Stimulated activated naive CD8-positive, alpha-beta T cell treated with anti-CD3 and anti-CD28 coated beads, Interleukin-15, amount 100 ng/mL, for 72 hours (primary cell): ENCODE data around the gene PGA4.
"Not testable (repeated sequence)": the region's sequence is repeated elsewhere in the genome, so short reads cannot be mapped to it uniquely, and the experiment has no call there.

ENCODE experiments used
- ATAC-seq: fragments of 150-1000 bp; cut with Tn5 transposase; 2 replicates; pipeline ENCODE4 v1.10.0; 2021; ENCODE audit warnings: mild to moderate bottlenecking, moderate library complexity
- DNase-seq, 2 donors: peaks; one replicate each; pipeline ENCODE4 v3.0.0; 2021 to 2022
- H3K27ac Mint-ChIP-seq, 2 donors: one replicate each; pipeline ENCODE4 v1.8.0; 2022; ENCODE audit warnings: mild to moderate bottlenecking in 2 of 2, mixed read lengths in 2 of 2, moderate library complexity in 2 of 2
- H3K27me3 Mint-ChIP-seq: one replicate; pipeline ENCODE4 v1.8.0; 2022; ENCODE audit warnings: mixed read lengths
- H3K4me1 Mint-ChIP-seq: one replicate; pipeline ENCODE4 v1.8.0; 2022; ENCODE audit warnings: mild to moderate bottlenecking, mixed read lengths
- H3K4me3 Mint-ChIP-seq, 2 donors: one replicate each; pipeline ENCODE4 v1.8.0; 2022; ENCODE audit warnings: mild to moderate bottlenecking in 2 of 2, mixed read lengths in 2 of 2, moderate library complexity in 1 of 2
- H3K9me3 Mint-ChIP-seq, 2 donors: one replicate each; pipeline ENCODE4 v1.8.0; 2022; ENCODE audit warnings: mixed read lengths in 2 of 2

Gene PGA4

DNA sequence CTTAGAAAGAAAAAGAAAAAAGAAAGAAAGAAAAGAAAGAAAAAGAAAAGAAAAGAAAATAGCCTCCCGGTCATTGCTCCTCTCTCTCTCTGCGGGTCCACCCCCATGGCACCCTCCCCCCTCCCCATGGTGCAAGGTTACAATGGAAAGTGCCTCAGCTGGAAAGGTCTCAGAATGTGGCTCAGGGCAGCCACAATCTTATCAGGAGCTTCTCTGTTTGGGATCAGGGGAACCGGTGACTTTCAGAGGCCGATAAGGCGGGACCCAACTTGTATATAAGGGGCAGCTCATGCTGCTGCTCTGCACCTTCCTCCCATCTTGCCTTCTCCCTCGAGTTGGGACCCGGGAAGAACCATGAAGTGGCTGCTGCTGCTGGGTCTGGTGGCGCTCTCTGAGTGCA is at the start of gene PGA4:
Gene PGA4, plus strand, starts transcription at position 301 of the 400 bp plus-strand sequence. Its CDS starts 54 bp downstream, at position 355.
- H3K9me3 Mint-ChIP-seq, H3K27me3 Mint-ChIP-seq, DNase-seq, H3K4me1 Mint-ChIP-seq, H3K27ac Mint-ChIP-seq, ATAC-seq, H3K4me3 Mint-ChIP-seq: not testable (repeated sequence)

DNA sequence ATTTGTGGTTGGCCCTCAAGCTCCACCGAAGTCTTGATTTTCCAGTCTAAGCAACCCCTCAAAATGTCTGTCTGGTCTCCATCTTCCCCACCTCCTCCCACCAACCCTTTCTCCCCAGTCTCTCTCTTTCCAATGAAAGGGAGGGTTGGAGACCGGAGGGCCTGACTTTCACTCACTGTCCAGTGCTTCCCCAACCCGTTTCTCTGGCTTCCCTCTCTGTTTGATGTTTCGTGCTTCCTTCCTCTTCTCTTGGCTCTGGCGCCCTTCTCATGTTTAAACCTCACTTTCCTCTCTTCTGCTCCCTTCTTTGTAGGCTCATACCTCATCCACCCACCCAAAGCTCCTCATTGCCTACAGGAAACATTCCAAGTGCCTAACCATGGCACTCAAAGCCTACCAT is 49.8 kb upstream of the PGA4 start:
- ATAC-seq: no peak
- Mint-ChIP-seq H3K9me3 (peaks cover 15 to 21% of the 10 kb centered on the region in 2 donors), H3K4me3 (no peak overlapping the region), H3K27me3 (no peaks in the 10 kb centered on the region), H3K4me1 (peaks cover 33% of the 10 kb centered on the region), H3K27ac (peak overlapping the region; percentile 38 to 83)
- no peak for DNase-seq

DNA sequence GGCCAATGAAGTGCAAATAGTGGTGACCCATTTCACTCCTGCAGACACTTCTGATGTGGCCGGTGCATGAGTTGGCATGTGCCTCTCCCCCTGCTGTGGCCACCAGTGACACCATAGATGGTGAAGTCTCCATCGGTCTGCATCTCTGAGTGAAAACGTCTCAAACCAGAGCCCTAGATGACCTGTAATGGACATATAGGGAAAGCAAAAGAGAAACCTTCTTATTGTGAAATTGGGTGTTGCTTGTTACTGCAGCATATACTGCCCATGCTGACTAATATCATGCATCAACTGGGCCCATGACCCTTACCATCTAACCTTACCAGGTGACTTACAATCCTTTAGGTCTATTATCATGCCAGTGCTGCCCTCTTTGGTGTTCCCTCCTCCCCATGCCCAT is 49.3 kb upstream of the PGA4 start:
- Mint-ChIP-seq H3K27me3 (no peaks in the 10 kb centered on the region), H3K4me1 (peaks cover 28% of the 10 kb centered on the region), H3K27ac (peak overlapping the region in 1 of 2 donors; percentile 73), H3K4me3 (no peak overlapping the region), H3K9me3 (peaks cover 15 to 21% of the 10 kb centered on the region in 2 donors)
- ATAC-seq: no peak
- DNase-seq: no peak

DNA sequence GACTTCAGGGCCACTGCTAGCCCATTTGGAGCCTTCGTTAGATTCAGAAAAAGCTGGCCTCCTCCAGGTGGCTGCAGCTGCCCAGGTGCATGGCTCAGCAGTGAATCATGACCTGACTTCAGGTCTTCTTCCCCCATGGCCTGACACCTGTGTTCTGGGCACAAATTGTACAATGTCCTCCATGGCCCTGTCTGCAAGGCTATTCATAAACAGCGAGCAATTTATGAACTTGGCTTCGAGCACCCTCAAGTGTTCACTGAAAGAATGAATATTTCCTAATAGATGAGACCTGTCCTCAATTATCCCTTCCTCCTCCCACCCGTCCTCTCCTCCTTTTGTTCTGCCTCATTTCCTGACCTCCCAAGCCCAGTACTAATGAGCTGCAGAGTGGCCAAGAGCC is 48.7 kb upstream of the PGA4 start:
- ATAC-seq (no peak), DNase-seq (no peak)
- H3K4me3 Mint-ChIP-seq: no peak overlapping the region
- peaks cover 24% of the 10 kb centered on the region for H3K4me1 Mint-ChIP-seq
- no peak overlapping the region for H3K27ac Mint-ChIP-seq
- peaks cover 15 to 21% of the 10 kb centered on the region in 2 donors for H3K9me3 Mint-ChIP-seq
- no peaks in the 10 kb centered on the region for H3K27me3 Mint-ChIP-seq

DNA sequence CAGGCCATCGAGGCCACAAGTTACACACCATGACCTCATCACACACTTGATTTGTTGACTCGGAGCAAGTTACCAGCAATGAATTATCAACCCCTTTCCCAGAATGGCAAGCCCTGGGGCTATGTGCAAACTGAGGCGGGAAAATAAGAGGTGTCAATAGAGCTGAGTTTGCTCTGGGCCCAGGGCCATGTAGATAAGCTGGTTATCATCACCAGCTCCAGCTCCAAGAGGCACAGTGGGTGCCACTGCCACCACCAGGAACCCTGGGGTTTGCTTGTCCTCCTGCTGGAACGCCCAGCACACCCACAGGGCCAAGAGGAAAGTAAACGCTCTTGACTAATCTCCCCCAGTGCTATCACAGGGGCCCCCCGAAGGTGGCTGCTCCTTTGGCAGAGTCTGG is 47.9 kb upstream of the PGA4 start:
- H3K27me3 Mint-ChIP-seq: no peaks in the 10 kb centered on the region
- H3K4me3 Mint-ChIP-seq: no peak overlapping the region
- no peak for DNase-seq
- ATAC-seq: no peak
- peaks cover 15 to 21% of the 10 kb centered on the region in 2 donors for H3K9me3 Mint-ChIP-seq
- no peak overlapping the region for H3K27ac Mint-ChIP-seq
- H3K4me1 Mint-ChIP-seq: peaks cover 24% of the 10 kb centered on the region

DNA sequence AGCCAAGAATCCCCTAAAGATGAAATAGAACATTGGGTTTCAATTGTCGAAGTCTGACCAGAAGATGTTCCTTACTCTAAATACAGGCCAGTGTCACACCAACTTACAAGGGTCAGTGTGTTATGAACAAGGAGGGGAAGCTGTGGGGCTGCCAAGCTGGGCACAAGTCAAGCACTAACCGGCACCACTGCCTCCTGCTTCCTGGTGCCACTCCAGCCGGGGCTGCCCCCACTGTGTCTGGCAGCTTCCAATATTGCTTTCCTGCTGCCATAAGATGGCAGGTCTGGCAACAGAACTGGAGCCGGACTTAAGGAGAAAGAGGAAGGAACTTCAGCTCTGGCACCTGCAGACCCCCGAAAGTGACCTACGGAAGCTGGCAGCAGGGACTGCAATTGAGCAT is 47.2 kb upstream of the PGA4 start:
- no peaks in the 10 kb centered on the region for H3K27me3 Mint-ChIP-seq
- H3K27ac Mint-ChIP-seq: no peak overlapping the region
- H3K9me3 Mint-ChIP-seq: peaks cover 15 to 21% of the 10 kb centered on the region in 2 donors
- ATAC-seq: no peak
- no peak overlapping the region for H3K4me3 Mint-ChIP-seq
- no peak for DNase-seq
- peaks cover 24% of the 10 kb centered on the region for H3K4me1 Mint-ChIP-seq

DNA sequence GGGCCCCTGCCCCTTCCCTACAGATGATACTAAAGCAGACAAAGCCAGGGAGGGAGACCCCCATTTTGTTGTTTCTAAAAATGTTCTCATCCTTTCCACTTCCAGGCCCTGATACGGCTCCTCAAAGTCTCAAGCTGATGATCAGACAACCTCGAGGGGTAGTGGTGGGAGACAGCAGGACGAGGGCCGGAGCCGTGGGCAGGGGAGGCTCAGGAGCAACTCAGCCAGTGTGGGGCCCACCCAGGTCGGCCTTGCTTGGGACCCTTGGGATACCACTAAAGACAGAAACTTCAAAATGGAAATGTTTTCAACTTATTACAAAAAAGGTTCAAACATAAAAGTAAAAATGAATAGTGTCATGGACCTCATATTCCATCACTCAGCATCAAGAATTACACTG is 45.7 kb upstream of the PGA4 start:
- Mint-ChIP-seq H3K27ac (no peak overlapping the region), H3K9me3 (peaks cover 15 to 21% of the 10 kb centered on the region in 2 donors), H3K4me3 (no peak overlapping the region), H3K4me1 (peaks cover 20% of the 10 kb centered on the region), H3K27me3 (no peaks in the 10 kb centered on the region)
- no peak for ATAC-seq
- DNase-seq: no peak

DNA sequence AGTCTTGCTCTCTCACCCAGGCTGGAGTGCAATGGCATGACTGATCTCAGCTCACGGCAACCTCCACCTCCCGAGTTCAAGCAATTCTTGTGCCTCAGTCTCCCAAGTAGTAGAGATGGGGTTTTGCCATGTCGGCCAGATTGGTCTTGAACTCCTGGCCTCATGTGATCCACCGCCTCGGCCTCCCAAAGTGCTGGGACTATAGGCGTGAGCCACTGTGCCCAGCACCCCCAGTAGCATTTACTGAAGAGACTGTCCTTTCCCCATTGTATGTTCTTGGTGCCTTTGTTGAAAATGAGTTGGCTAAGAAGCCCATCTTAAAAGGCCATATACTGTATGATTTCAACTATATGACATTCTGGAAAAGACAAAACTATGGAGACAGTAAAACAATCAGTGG is 41.9 kb upstream of the PGA4 start:
- not testable (repeated sequence) for H3K27ac Mint-ChIP-seq, DNase-seq, H3K9me3 Mint-ChIP-seq, ATAC-seq, H3K27me3 Mint-ChIP-seq, H3K4me3 Mint-ChIP-seq, H3K4me1 Mint-ChIP-seq

DNA sequence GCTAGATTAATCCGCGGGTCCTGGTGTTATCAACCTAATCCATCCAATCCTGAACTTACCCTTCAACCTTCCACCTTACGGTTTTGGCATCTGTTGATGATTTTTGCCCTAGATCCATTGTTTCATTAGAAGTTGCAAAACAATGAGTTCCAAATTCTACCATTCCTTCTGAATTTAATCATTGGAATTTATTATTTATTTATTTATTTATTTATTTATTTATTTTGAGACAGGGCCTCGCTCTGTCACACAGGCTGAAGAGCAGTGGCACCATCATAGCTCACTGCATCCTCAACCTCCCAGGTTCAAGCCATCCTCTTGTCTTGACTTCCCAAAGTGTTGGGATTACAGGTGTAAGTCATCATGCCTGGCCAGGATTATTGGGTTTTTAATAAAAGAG is 40.7 kb upstream of the PGA4 start:
- H3K4me1 Mint-ChIP-seq: no peaks in the 10 kb centered on the region
- H3K27ac Mint-ChIP-seq: no peak overlapping the region
- DNase-seq (no peak), ATAC-seq (no peak)
- H3K27me3 Mint-ChIP-seq: no peaks in the 10 kb centered on the region
- H3K4me3 Mint-ChIP-seq: no peak overlapping the region
- no peaks in the 10 kb centered on the region for H3K9me3 Mint-ChIP-seq

DNA sequence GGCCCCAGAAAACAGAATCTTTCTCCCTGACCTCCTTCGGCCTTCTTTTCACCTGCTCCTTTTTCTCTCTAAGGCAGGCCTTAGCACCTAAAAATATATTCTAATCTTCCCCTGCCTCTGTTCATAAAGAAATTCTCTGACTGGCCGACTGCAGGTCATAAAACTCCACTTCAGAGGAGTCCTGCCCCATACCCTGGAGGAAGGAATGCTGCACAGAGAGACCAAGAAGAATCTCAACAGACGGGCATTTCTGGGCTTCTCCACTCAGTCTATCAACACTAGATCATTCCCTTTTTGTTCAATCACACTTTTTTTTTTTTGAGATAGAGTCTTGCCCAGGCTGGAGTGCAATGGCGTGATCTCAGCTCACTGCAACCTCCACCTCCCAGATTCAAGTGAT is 38.5 kb upstream of the PGA4 start:
- Mint-ChIP-seq H3K4me1 (peaks cover 6% of the 10 kb centered on the region), H3K9me3 (no peaks in the 10 kb centered on the region), H3K27me3 (no peaks in the 10 kb centered on the region), H3K4me3 (no peak overlapping the region), H3K27ac (no peak overlapping the region)
- ATAC-seq (no peak), DNase-seq (no peak)

DNA sequence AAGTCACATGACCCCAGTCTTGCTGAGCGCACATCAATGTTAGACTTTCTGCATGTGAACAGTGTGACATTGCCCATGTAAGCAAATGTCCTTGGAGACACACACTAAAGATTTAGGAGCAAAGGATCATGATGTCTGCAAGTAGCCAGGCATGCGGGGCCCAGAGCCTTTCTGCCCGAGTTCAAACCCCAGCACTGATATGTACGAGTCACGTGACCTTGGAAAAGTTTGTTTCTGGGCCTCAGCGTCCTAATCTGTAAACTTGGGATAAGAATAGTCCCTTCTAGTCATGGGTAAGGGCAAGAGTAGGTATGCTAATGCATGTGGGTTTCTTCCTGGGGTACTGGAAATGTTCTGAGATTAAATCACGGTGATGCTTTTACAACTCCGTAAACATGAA is 35.6 kb upstream of the PGA4 start:
- ATAC-seq (no peak), DNase-seq (no peak)
- no peaks in the 10 kb centered on the region for H3K27me3 Mint-ChIP-seq
- no peak overlapping the region for H3K27ac Mint-ChIP-seq
- peaks cover 6% of the 10 kb centered on the region for H3K4me1 Mint-ChIP-seq
- no peaks in the 10 kb centered on the region for H3K9me3 Mint-ChIP-seq
- no peak overlapping the region for H3K4me3 Mint-ChIP-seq

DNA sequence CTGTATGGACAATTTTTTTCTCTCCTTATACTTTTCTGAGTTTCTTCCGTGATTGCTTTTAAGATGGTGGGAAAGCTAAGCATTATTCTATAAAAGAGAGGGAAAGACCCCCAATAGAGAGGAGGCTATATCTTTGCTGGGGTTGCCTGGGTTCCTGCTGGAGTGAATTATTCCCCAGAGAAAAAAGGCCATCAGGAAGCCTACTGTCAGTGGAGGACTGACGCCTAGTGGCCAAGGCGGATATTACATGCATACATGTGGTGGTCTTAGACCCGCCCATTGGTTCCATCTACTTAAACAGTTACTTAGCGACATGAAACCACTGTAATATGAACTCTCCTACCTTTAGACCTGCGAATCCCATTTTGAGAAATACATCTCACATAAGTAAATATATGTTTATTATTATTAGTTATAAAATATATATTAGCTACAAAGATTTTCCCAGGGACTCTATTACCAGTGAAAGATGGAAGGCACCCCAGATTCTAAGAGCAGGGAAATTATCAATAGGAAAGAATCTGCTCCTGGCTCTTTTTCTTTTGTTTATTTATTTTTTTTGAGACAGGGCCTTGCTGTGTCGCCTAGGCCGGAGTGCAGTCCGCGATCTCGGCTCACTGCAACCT is 34.5 kb upstream of the PGA4 start:
- H3K4me1 Mint-ChIP-seq: peaks cover 6% of the 10 kb centered on the region
- no peak overlapping the region for H3K4me3 Mint-ChIP-seq
- H3K27me3 Mint-ChIP-seq: no peaks in the 10 kb centered on the region
- ATAC-seq (peak; percentile 78), DNase-seq (peak; percentile 74 to 76)
- H3K9me3 Mint-ChIP-seq: no peaks in the 10 kb centered on the region
- peak overlapping the region in 1 of 2 donors; percentile 33 for H3K27ac Mint-ChIP-seq

DNA sequence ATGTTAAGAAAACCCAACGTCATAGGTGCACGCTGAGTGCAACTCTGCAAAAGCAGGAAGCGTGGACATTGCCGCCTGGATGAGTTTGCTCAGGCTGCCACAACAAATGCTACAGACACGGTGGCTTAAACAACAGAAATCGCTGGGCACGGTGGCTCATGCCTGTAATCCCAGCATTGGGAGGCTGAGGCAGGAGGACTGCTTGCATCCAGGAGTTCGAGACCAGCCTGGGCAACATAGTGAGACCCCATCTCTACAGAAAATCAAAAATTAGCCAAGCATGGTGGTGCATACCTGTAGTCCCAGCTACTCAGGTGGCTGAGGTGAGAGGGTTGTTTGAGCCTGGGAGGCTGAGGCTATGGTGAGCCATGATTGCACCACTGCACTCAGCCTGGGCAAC is 32.2 kb upstream of the PGA4 start:
- DNase-seq (no peak), ATAC-seq (no peak)
- H3K9me3 Mint-ChIP-seq: no peaks in the 10 kb centered on the region
- no peak overlapping the region for H3K4me3 Mint-ChIP-seq
- no peak overlapping the region for H3K27ac Mint-ChIP-seq
- peaks cover 6% of the 10 kb centered on the region for H3K4me1 Mint-ChIP-seq
- peaks cover 8% of the 10 kb centered on the region for H3K27me3 Mint-ChIP-seq

DNA sequence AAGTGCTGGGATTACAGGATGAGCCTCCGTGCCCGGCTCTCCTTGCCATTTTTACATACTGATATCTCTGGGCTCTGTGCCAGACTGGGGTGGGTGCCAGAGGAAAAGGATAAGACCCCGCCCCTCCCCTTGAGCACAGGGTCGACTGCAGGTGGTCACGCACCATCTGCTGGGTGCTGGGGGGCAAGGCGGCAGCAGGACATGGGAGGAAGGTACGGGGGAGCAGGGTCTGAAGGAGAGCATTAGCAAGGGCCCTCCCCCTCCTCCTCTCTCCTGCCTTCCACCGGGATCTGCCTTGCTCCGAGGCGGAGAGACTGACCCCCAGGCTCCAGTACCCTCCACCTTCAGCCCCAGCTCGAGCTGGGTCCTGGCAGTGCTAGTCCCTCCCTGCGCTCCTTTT is 28.6 kb upstream of the PGA4 start:
- Mint-ChIP-seq H3K4me3 (no peak overlapping the region), H3K9me3 (no peaks in the 10 kb centered on the region), H3K27ac (no peak overlapping the region), H3K4me1 (no peaks in the 10 kb centered on the region), H3K27me3 (peaks cover 8% of the 10 kb centered on the region)
- ATAC-seq (no peak), DNase-seq (no peak)

DNA sequence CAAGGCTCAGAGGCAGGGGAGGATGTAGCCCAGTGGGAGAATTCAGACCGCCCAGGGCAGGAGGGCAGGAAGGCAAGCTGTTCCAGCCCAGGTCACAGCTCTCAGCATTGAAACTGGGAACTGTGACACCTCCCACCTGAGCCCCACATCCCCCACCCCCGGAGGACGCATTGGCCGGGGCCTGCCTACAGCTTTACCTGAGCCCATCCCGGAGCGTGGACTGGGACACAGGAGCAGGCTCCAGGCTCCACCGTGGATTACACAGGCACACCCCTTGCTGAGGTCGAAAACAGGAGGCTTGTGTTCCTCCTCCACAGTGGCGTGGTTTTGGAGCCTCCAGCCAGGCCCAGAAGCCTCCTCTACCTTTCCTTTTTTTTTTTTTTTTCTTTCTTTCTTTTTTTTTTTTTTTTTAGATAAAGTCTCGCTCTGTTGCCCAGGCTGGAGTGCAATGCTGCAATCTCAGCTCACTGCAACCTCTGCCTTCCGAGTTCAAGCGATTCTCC is 27.9 kb upstream of the PGA4 start:
- ATAC-seq (no peak), DNase-seq (no peak)
- no peak overlapping the region for H3K4me3 Mint-ChIP-seq
- peak overlapping the region in 1 of 2 donors; percentile 9 for H3K27ac Mint-ChIP-seq
- H3K4me1 Mint-ChIP-seq: no peaks in the 10 kb centered on the region
- peaks cover 8% of the 10 kb centered on the region for H3K27me3 Mint-ChIP-seq
- H3K9me3 Mint-ChIP-seq: peaks cover 0 to 3% of the 10 kb centered on the region in 2 donors

DNA sequence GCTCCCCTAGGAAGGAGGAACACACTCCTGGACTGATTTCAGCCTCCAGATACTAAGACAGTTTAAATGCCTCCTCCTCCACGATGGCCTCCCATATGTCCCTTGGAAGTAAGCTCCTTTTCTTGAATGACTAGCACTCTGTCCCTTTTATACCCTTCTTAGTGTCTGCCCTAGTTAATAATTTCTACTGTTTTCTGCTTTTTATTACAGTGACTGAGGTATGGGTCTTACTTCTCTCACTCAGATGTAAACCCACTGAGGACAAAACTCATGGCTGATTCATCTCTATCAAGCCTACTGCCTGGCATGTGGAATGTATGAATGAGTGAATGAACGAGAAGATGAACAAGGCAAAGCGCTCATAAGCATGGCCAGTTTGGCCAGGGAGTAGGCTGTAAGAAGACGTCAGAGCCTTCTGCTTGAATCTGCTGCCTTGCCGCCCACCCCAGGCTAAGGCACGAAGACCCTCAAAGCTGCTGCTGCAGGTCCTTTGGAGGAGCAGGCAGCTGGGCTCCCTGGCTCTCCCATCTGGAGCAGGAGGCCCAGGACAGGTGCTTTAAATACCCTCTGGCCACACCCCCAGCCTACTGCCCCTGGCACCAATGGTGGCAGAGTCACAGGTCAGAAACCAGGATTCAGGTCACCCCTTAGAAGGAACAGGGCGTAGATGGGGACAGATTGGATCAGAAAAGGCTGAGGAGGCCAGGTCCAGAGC is 27.0 kb upstream of the PGA4 start:
- no peak overlapping the region for H3K27ac Mint-ChIP-seq
- ATAC-seq: no peak
- peaks cover 0 to 6% of the 10 kb centered on the region in 2 donors for H3K9me3 Mint-ChIP-seq
- DNase-seq: no peak
- H3K4me1 Mint-ChIP-seq: no peaks in the 10 kb centered on the region
- H3K27me3 Mint-ChIP-seq: peaks cover 8% of the 10 kb centered on the region
- H3K4me3 Mint-ChIP-seq: no peak overlapping the region
